Mesenchymal stem cell (in vitro differentiated cells and primary cell): ENCODE results near the gene SULT1C4.

Source experiments
- DNase-seq: peaks from one replicate; pipeline ENCODE4 v3.0.0-alpha.2; 2013
- H2AFZ ChIP-seq: one replicate; pipeline ENCODE4 v1.6.1; 2013; ENCODE audit warnings: low read depth, mild to moderate bottlenecking, control low read depth, inconsistent platforms, low read length, moderate library complexity
- H2AK5ac ChIP-seq: 2 replicates; pipeline ENCODE4 v1.6.1; 2013; ENCODE audit warnings: low read length, moderate library complexity, mild to moderate bottlenecking, inconsistent platforms; ENCODE audit not compliant: severe bottlenecking
- H2BK120ac ChIP-seq: one replicate; pipeline ENCODE4 v1.6.1; 2013; ENCODE audit warnings: low read depth, mild to moderate bottlenecking, inconsistent platforms, low read length, moderate library complexity
- H2BK12ac ChIP-seq, 2 experiments: one replicate each; pipeline ENCODE4 v1.6.1; 2013; ENCODE audit warnings: inconsistent platforms in 2 of 2, low read length in 2 of 2, mild to moderate bottlenecking in 2 of 2, moderate library complexity in 2 of 2, control low read depth in 1 of 2
- H2BK15ac ChIP-seq: one replicate; pipeline ENCODE4 v1.6.1; 2013; ENCODE audit warnings: mild to moderate bottlenecking, low read depth, inconsistent platforms; ENCODE audit not compliant: poor library complexity, severe bottlenecking
- H2BK5ac ChIP-seq: 2 replicates; pipeline ENCODE4 v1.6.1; 2013; ENCODE audit warnings: low read depth, mild to moderate bottlenecking, low read length, control low read depth, inconsistent platforms; ENCODE audit not compliant: poor library complexity, severe bottlenecking
- H3K14ac ChIP-seq, 2 experiments: one replicate each; pipeline ENCODE4 v1.6.1; 2013; ENCODE audit warnings: inconsistent platforms in 2 of 2, low read length in 2 of 2, control low read depth in 1 of 2, mild to moderate bottlenecking in 1 of 2, moderate library complexity in 1 of 2
- H3K18ac ChIP-seq, 2 experiments: one replicate each; pipeline ENCODE4 v1.6.1; 2013; ENCODE audit warnings: inconsistent platforms in 2 of 2, low read length in 2 of 2, control low read depth in 1 of 2, low read depth in 1 of 2, mild to moderate bottlenecking in 1 of 2
- H3K23ac ChIP-seq, 2 experiments: one replicate each; pipeline ENCODE4 v1.6.1; 2013; ENCODE audit warnings: inconsistent platforms in 2 of 2, low read length in 2 of 2, mild to moderate bottlenecking in 2 of 2, moderate library complexity in 2 of 2, control low read depth in 1 of 2
- H3K27ac ChIP-seq: 2 replicates; pipeline ENCODE4 v1.5.1; 2013; ENCODE audit warnings: mild to moderate bottlenecking, moderate library complexity, low read length, control low read depth, inconsistent platforms; ENCODE audit not compliant: poor library complexity, severe bottlenecking
- H3K27me3 ChIP-seq, 2 experiments: 2 replicates each; pipeline versions ENCODE4 v1.6.1 to v1.7.0; 2013; ENCODE audit warnings: low read length in 2 of 2, mild to moderate bottlenecking in 2 of 2, moderate library complexity in 2 of 2, control low read depth in 1 of 2, inconsistent platforms in 1 of 2; ENCODE audit not compliant: control insufficient read depth in 1 of 2, insufficient read depth in 1 of 2
- H3K36me3 ChIP-seq, 2 experiments: 2 replicates each; pipeline versions ENCODE4 v1.6.1 to v1.7.0; 2013; ENCODE audit warnings: low read length in 2 of 2, control low read depth in 1 of 2, inconsistent platforms in 1 of 2, low read depth in 1 of 2, mild to moderate bottlenecking in 1 of 2; ENCODE audit not compliant: insufficient read depth in 2 of 2, control insufficient read depth in 1 of 2
- H3K4ac ChIP-seq, 2 experiments: one replicate each; pipeline ENCODE4 v1.6.1; 2013; ENCODE audit warnings: inconsistent platforms in 2 of 2, low read length in 2 of 2, mild to moderate bottlenecking in 2 of 2, moderate library complexity in 2 of 2, control low read depth in 1 of 2, low read depth in 1 of 2
- H3K4me1 ChIP-seq: 2 replicates; pipeline ENCODE4 v1.6.1; 2013; ENCODE audit warnings: low read depth, low read length, control low read depth; ENCODE audit not compliant: control insufficient read depth, insufficient read depth
- H3K4me2 ChIP-seq: 2 replicates; pipeline ENCODE4 v1.6.1; 2013; ENCODE audit warnings: low read length, mild to moderate bottlenecking, inconsistent platforms; ENCODE audit not compliant: poor library complexity, severe bottlenecking
- H3K4me3 ChIP-seq, 2 experiments: 2 replicates each; pipeline versions ENCODE4 v1.5.1 to v1.7.0; 2013; ENCODE audit warnings: low read length in 2 of 2, mild to moderate bottlenecking in 2 of 2, control low read depth in 1 of 2, low read depth in 1 of 2; ENCODE audit not compliant: insufficient read depth in 1 of 2
- H3K79me1 ChIP-seq: replicated peaks from 2 replicates; pipeline ENCODE4 v1.6.1; 2013; ENCODE audit warnings: mild to moderate bottlenecking, control low read depth, low read length, inconsistent platforms; ENCODE audit not compliant: poor library complexity, severe bottlenecking
- H3K9ac ChIP-seq: 2 replicates; pipeline ENCODE4 v1.7.0; 2013; ENCODE audit warnings: mild to moderate bottlenecking, low read length, moderate library complexity
- H3K9me3 ChIP-seq: 2 replicates; pipeline ENCODE4 v1.7.0; 2013; ENCODE audit warnings: mild to moderate bottlenecking, low read length; ENCODE audit not compliant: control insufficient read depth
- H4K8ac ChIP-seq: one replicate; pipeline ENCODE4 v1.6.1; 2013; ENCODE audit warnings: inconsistent platforms, mild to moderate bottlenecking, low read length, moderate library complexity
- H4K91ac ChIP-seq: one replicate; pipeline ENCODE4 v1.6.1; 2013; ENCODE audit warnings: mild to moderate bottlenecking, low read length, inconsistent platforms
- WGBS: methylation state at CpG from one replicate; pipeline ENCODE4 v1.1.7; 2013; ENCODE audit warnings: mixed read lengths; 5-methylcytosine and 5-hydroxymethylcytosine counted together

SULT1C4 gene

DNA sequence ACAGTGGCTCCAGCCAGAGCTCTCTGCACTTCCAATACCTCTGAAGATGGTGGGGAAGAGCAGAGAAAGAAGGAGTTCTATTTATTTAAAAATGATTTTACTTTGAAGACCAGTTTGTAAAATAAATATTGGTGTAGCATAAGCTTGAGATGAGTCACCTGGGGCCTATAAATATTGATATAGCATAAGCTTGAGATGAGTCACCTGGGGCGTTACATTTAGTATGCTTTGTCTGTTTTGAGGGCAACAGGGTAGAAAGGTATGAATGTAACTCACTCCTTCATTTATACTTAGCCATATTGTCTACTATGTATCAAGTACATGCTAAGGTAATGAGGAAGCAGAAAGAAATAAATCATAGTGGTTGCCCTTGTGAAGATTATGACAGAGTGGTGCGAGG is 7.7 kb upstream of the SULT1C4 start:
- Histone ChIP-seq H2BK12ac (no peak overlapping the region), H4K91ac (no peak overlapping the region), H3K14ac (no peak overlapping the region), H2AFZ (no peak overlapping the region), H3K36me3 (no peaks in the 10 kb centered on the region), H3K23ac (no peak overlapping the region), H2AK5ac (no peak overlapping the region), H2BK5ac (no peak overlapping the region), H2BK120ac (no peak overlapping the region), H3K4me2 (no peak overlapping the region), H3K4me1 (no peaks in the 10 kb centered on the region), H3K4ac (no peak overlapping the region), H3K27ac (no peak overlapping the region), H2BK15ac (no peak overlapping the region), H3K79me1 (no peaks in the 10 kb centered on the region), H3K27me3 (no peaks in the 10 kb centered on the region), H3K18ac (no peak overlapping the region), H3K9me3 (peaks cover 15% of the 10 kb centered on the region), H4K8ac (no peak overlapping the region), H3K4me3 (no peak overlapping the region), H3K9ac (no peak overlapping the region)
- DNase-seq, result peak; percentile 35
- no CpG with 5 or more reads among the region's 2 CpGs for WGBS

DNA sequence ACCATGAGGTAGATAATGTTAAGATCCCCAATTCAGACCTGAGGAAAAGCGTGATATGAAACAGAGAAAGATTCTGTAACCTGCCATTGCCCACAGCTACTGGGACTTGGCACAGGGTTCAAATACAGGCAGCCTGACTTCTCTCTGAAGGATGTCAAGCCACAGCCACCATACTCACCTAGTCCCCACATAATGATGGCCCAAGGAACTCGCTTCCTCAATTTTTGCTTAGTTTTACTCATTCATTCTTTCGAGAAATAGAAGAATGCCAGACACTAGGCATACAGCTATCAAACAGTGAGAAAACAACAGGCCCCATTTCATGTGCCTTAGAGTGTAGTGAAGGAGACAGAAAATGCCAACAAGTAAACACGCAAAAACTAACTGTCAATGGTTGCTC is 980 bp upstream of the SULT1C4 start:
- Histone ChIP-seq H2BK12ac (peak overlapping the region; percentile 79 to 90), H2BK120ac (no peak overlapping the region), H3K23ac (no peak overlapping the region), H3K18ac (peak overlapping the region; percentile 50 to 94), H3K27ac (peak overlapping the region; percentile 95), H2AFZ (no peak overlapping the region), H3K14ac (no peak overlapping the region), H3K4me2 (no peak overlapping the region), H3K4me1 (peaks cover 4% of the 10 kb centered on the region), H3K9me3 (no peaks in the 10 kb centered on the region), H2AK5ac (peak overlapping the region; percentile 64), H3K9ac (no peak overlapping the region), H4K91ac (peak overlapping the region; percentile 74), H3K4me3 (no peak overlapping the region), H3K79me1 (peaks cover 2% of the 10 kb centered on the region), H3K27me3 (no peaks in the 10 kb centered on the region), H3K4ac (peak overlapping the region; percentile 24 to 66), H3K36me3 (peaks cover 0 to 6% of the 10 kb centered on the region in 2 experiments), H2BK5ac (peak overlapping the region; percentile 14), H4K8ac (peak overlapping the region; percentile 29), H2BK15ac (no peak overlapping the region)
- over 99% methylated on average over 4 of the region's 4 CpGs for WGBS
- DNase-seq, result no peak

DNA sequence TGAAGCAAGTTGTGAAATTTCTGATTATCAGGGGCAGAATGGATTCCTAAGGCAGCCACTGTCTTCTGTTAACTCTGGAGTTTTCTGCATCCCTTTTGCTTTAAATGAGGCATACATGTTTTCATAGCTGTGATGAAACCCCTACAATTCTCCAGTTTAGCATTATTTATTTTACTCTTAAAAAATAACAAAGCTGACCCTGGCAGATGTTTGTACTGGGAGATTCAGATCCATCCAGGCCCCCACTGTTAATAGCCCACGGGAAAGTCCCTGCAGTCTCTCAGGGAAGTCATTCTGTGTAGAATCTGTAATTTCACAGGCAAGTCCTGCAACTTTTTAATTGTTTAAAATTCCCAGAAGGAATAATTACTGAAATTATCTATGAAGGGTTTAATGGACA is 353 bp upstream of the SULT1C4 start:
- Histone ChIP-seq H3K27me3 (no peaks in the 10 kb centered on the region), H4K91ac (peak overlapping the region; percentile 92), H3K23ac (no peak overlapping the region), H3K18ac (peak overlapping the region; percentile 50 to 94), H4K8ac (peak overlapping the region; percentile 29), H3K9me3 (no peaks in the 10 kb centered on the region), H3K27ac (peak overlapping the region; percentile 95), H2BK12ac (peak overlapping the region; percentile 79 to 90), H2BK5ac (peak overlapping the region; percentile 33), H3K14ac (no peak overlapping the region), H3K4me1 (peaks cover 4% of the 10 kb centered on the region), H2AFZ (no peak overlapping the region), H3K4me2 (peak overlapping the region; percentile 69), H3K4me3 (no peak overlapping the region), H3K36me3 (peaks cover 0 to 6% of the 10 kb centered on the region in 2 experiments), H2AK5ac (peak overlapping the region; percentile 64), H2BK15ac (peak overlapping the region; percentile 74), H3K4ac (peak overlapping the region in 1 of 2 experiments; percentile 66), H3K79me1 (peaks cover 2% of the 10 kb centered on the region), H3K9ac (peak overlapping the region; percentile 14), H2BK120ac (no peak overlapping the region)
- DNase-seq, result peak; percentile 84
- WGBS, result 0% methylated on average over 1 of the region's 1 CpG

DNA sequence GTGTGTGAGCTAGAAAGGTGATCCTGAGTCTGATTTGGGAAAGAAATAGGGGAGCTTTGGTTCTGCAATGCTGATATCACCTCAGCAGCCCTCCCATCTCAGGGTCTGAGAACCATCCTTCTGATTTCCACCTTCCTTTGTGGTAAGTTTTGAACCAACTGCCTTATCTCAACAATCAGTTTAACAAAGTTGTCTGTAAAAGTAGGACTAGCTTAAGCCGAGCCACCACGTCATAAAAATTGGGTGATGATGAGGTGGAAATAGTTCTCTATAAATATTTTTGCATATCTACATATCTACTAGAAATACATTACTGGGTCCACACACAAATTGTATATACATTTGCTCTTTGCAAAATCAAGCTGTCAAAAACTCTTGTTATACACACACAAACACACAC is 1.1 kb downstream of the SULT1C4 start:
- Histone ChIP-seq H3K23ac (no peak overlapping the region), H4K91ac (no peak overlapping the region), H4K8ac (no peak overlapping the region), H3K36me3 (peaks cover 0 to 15% of the 10 kb centered on the region in 2 experiments), H2AK5ac (no peak overlapping the region), H3K27me3 (no peaks in the 10 kb centered on the region), H2BK15ac (no peak overlapping the region), H3K9ac (no peak overlapping the region), H2BK5ac (peak overlapping the region; percentile 53), H2BK12ac (no peak overlapping the region), H3K79me1 (peaks cover 2% of the 10 kb centered on the region), H3K18ac (no peak overlapping the region), H3K4me2 (no peak overlapping the region), H3K27ac (peak overlapping the region; percentile 95), H2BK120ac (no peak overlapping the region), H3K4me3 (peak overlapping the region in 1 of 2 experiments; percentile 47), H3K4me1 (peaks cover 12% of the 10 kb centered on the region), H3K4ac (no peak overlapping the region), H3K14ac (no peak overlapping the region), H2AFZ (no peak overlapping the region), H3K9me3 (no peaks in the 10 kb centered on the region)
- WGBS, result no CpG with 5 or more reads among the region's 2 CpGs
- DNase-seq, result no peak
